ENCODE results near the gene PHAF1.
A peak's percentile ranks its signal among the peaks of the same experiment; 100 is the strongest.
"Not testable (repeated sequence)": the region's sequence is repeated elsewhere in the genome, so short reads cannot be mapped to it uniquely, and the experiment has no call there.

The PHAF1 gene

GRCh38 chr16:67112591-67113399 lies 3.1 kb downstream of the PHAF1 start:
- Mint-ChIP-seq H3K36me3 (ENCODE audit: low read depth) (peaks cover 80% of the 10 kb centered on the region), H3K4me3 (no peak overlapping the region), H3K9me3 (no peaks in the 10 kb centered on the region), H3K27me3 (no peaks in the 10 kb centered on the region), H3K27ac (no peak overlapping the region), H3K4me1 (ENCODE audit: low read depth) (peaks cover 72% of the 10 kb centered on the region)
- intact Hi-C loops (cut with micrococcal nuclease): no loop called here

- no peaks in the 10 kb centered on the region for H3K27me3 Mint-ChIP-seq
- no peaks in the 10 kb centered on the region for H3K9me3 Mint-ChIP-seq
- peaks cover 90% of the 10 kb centered on the region for H3K36me3 Mint-ChIP-seq (ENCODE audit: low read depth)
- intact Hi-C loops (cut with micrococcal nuclease): no loop called here
- no peak overlapping the region for H3K27ac Mint-ChIP-seq
- H3K4me1 Mint-ChIP-seq (ENCODE audit: low read depth): peaks cover 65% of the 10 kb centered on the region
- H3K4me3 Mint-ChIP-seq: no peak overlapping the region
Observed at GRCh38 chr16:67114793-67115192, 5.1 kb downstream of the PHAF1 start.

GRCh38 chr16:67115639-67116038 lies 5.9 kb downstream of the PHAF1 start:
- no peaks in the 10 kb centered on the region for H3K9me3 Mint-ChIP-seq
- peak overlapping the region; percentile 65 for H3K27ac Mint-ChIP-seq
- intact Hi-C loops (cut with micrococcal nuclease): no loop called here
- H3K4me3 Mint-ChIP-seq: no peak overlapping the region
- peaks cover 90% of the 10 kb centered on the region for H3K36me3 Mint-ChIP-seq (ENCODE audit: low read depth)
- peaks cover 62% of the 10 kb centered on the region for H3K4me1 Mint-ChIP-seq (ENCODE audit: low read depth)
- no peaks in the 10 kb centered on the region for H3K27me3 Mint-ChIP-seq

GRCh38 chr16:67116388-67117311 lies 6.9 kb downstream of the PHAF1 start:
- Mint-ChIP-seq H3K36me3 (ENCODE audit: low read depth) (peaks cover 90% of the 10 kb centered on the region), H3K27me3 (no peaks in the 10 kb centered on the region), H3K4me1 (ENCODE audit: low read depth) (peaks cover 52% of the 10 kb centered on the region), H3K27ac (peak overlapping the region; percentile 65), H3K4me3 (no peak overlapping the region), H3K9me3 (no peaks in the 10 kb centered on the region)
- intact Hi-C loops (cut with micrococcal nuclease): no loop called here

GRCh38 chr16:67117716-67118115 lies 8.0 kb downstream of the PHAF1 start:
- H3K4me1 Mint-ChIP-seq (ENCODE audit: low read depth): peaks cover 41% of the 10 kb centered on the region
- peaks cover 90% of the 10 kb centered on the region for H3K36me3 Mint-ChIP-seq (ENCODE audit: low read depth)
- no peaks in the 10 kb centered on the region for H3K27me3 Mint-ChIP-seq
- H3K4me3 Mint-ChIP-seq: no peak overlapping the region
- intact Hi-C loops (cut with micrococcal nuclease): no loop called here
- no peaks in the 10 kb centered on the region for H3K9me3 Mint-ChIP-seq
- no peak overlapping the region for H3K27ac Mint-ChIP-seq

- Mint-ChIP-seq H3K36me3 (ENCODE audit: low read depth) (peaks cover 90% of the 10 kb centered on the region), H3K9me3 (no peaks in the 10 kb centered on the region), H3K27ac (no peak overlapping the region), H3K4me1 (ENCODE audit: low read depth) (peaks cover 26% of the 10 kb centered on the region), H3K4me3 (no peak overlapping the region), H3K27me3 (no peaks in the 10 kb centered on the region)
- intact Hi-C loops (cut with micrococcal nuclease): no loop called here
Observed at GRCh38 chr16:67120025-67120424, 10.3 kb downstream of the PHAF1 start.

- H3K4me3 Mint-ChIP-seq, H3K27me3 Mint-ChIP-seq: not testable (repeated sequence)
Observed at GRCh38 chr16:67122799-67123198, 13.1 kb downstream of the PHAF1 start.

GRCh38 chr16:67128417-67128816 lies 18.7 kb downstream of the PHAF1 start:
- H3K27ac Mint-ChIP-seq: no peak overlapping the region
- H3K4me3 Mint-ChIP-seq: no peak overlapping the region
- no peaks in the 10 kb centered on the region for H3K9me3 Mint-ChIP-seq
- no peaks in the 10 kb centered on the region for H3K27me3 Mint-ChIP-seq
- H3K36me3 Mint-ChIP-seq (ENCODE audit: low read depth): peaks cover 99% of the 10 kb centered on the region
- intact Hi-C loops (cut with micrococcal nuclease): no loop called here
- H3K4me1 Mint-ChIP-seq (ENCODE audit: low read depth): peaks cover 19% of the 10 kb centered on the region

More at GRCh38 chr16:67122799-67123198, 13.1 kb downstream of the PHAF1 start:
- H3K27ac Mint-ChIP-seq; intact Hi-C loops (cut with micrococcal nuclease); H3K9me3 Mint-ChIP-seq: not testable (repeated sequence)
- Mint-ChIP-seq H3K4me1 (ENCODE audit: low read depth) (peaks cover 19% of the 10 kb centered on the region), H3K36me3 (ENCODE audit: low read depth) (peaks cover 93% of the 10 kb centered on the region)

GRCh38 chr16:67128887-67129286 lies 19.1 kb downstream of the PHAF1 start:
- H3K36me3 Mint-ChIP-seq (ENCODE audit: low read depth): peaks cover 99% of the 10 kb centered on the region
- H3K27ac Mint-ChIP-seq: no peak overlapping the region
- H3K9me3 Mint-ChIP-seq: no peaks in the 10 kb centered on the region
- peaks cover 19% of the 10 kb centered on the region for H3K4me1 Mint-ChIP-seq (ENCODE audit: low read depth)
- no peak overlapping the region for H3K4me3 Mint-ChIP-seq
- H3K27me3 Mint-ChIP-seq: no peaks in the 10 kb centered on the region
- intact Hi-C loops (cut with micrococcal nuclease): no loop called here

- intact Hi-C loops (cut with micrococcal nuclease): no loop called here
- Mint-ChIP-seq H3K9me3 (no peaks in the 10 kb centered on the region), H3K27ac (no peak overlapping the region), H3K4me1 (ENCODE audit: low read depth) (peaks cover 18% of the 10 kb centered on the region), H3K27me3 (no peaks in the 10 kb centered on the region), H3K4me3 (no peak overlapping the region), H3K36me3 (ENCODE audit: low read depth) (peaks cover 99% of the 10 kb centered on the region)
Observed at GRCh38 chr16:67129422-67129821, 19.7 kb downstream of the PHAF1 start.

- intact Hi-C loops (cut with micrococcal nuclease): no loop called here
- Mint-ChIP-seq H3K4me3 (no peak overlapping the region), H3K9me3 (no peaks in the 10 kb centered on the region), H3K36me3 (ENCODE audit: low read depth) (peaks cover 100% of the 10 kb centered on the region), H3K4me1 (ENCODE audit: low read depth) (peaks cover 12% of the 10 kb centered on the region), H3K27me3 (no peaks in the 10 kb centered on the region), H3K27ac (no peak overlapping the region)
Observed at GRCh38 chr16:67137605-67138004, 27.9 kb downstream of the PHAF1 start.

- no peaks in the 10 kb centered on the region for H3K27me3 Mint-ChIP-seq
- peaks cover 100% of the 10 kb centered on the region for H3K36me3 Mint-ChIP-seq (ENCODE audit: low read depth)
- H3K27ac Mint-ChIP-seq: no peak overlapping the region
- intact Hi-C loops (cut with micrococcal nuclease): no loop called here
- H3K4me3 Mint-ChIP-seq: no peak overlapping the region
- peaks cover 12% of the 10 kb centered on the region for H3K4me1 Mint-ChIP-seq (ENCODE audit: low read depth)
- no peaks in the 10 kb centered on the region for H3K9me3 Mint-ChIP-seq
Observed at GRCh38 chr16:67141391-67141790, 31.6 kb downstream of the PHAF1 start.

- Mint-ChIP-seq H3K9me3 (no peaks in the 10 kb centered on the region), H3K4me1 (ENCODE audit: low read depth) (peaks cover 7% of the 10 kb centered on the region), H3K36me3 (ENCODE audit: low read depth) (peaks cover 100% of the 10 kb centered on the region), H3K27me3 (no peaks in the 10 kb centered on the region), H3K4me3 (no peak overlapping the region), H3K27ac (no peak overlapping the region)
- intact Hi-C loops (cut with micrococcal nuclease): no loop called here
Observed at GRCh38 chr16:67142342-67142741, 32.6 kb downstream of the PHAF1 start.

- Mint-ChIP-seq H3K9me3 (no peaks in the 10 kb centered on the region), H3K4me1 (ENCODE audit: low read depth) (no peaks in the 10 kb centered on the region), H3K27me3 (peaks cover 19% of the 10 kb centered on the region), H3K27ac (no peak overlapping the region), H3K4me3 (no peak overlapping the region), H3K36me3 (ENCODE audit: low read depth) (peaks cover 98% of the 10 kb centered on the region)
- intact Hi-C loops (cut with micrococcal nuclease): no loop called here
Observed at GRCh38 chr16:67144943-67145342, 35.2 kb downstream of the PHAF1 start.

Data from dendritic cell treated with granulocyte-macrophage colony-stimulating factor and Interleukin-4, amounts not matched to agents 40 ng/mL and 50 ng/mL, for 4 days (primary cell).